GM23338 (cell line): ENCODE results near the gene ZDHHC20.

ENCODE experiments used
- CTCF ChIP-seq, 2 experiments: fragments of 200-600 bp in 1 of 2; sonication (generic) in 1 of 2; conservative IDR thresholded peaks; 2 replicates each; pipeline versions ENCODE4 v1.5.1 to v1.6.1; 2016 to 2017; ENCODE audit warnings: antibody characterized with exemption in 2 of 2, low read depth in 2 of 2, mild to moderate bottlenecking in 2 of 2, moderate library complexity in 1 of 2
- POLR2AphosphoS5 ChIP-seq: IDR thresholded peaks from 2 replicates; pipeline ENCODE4 v1.6.1; 2016; ENCODE audit warnings: antibody characterized with exemption, low read depth

GRCh38 chr13:21354721-21355120, 104.4 kb downstream of the ZDHHC20 start:
- TF ChIP-seq CTCF (conservative IDR thresholded peaks at IDR 0.05; ENCODE audit: low read depth in 2 of 2) (no peak), POLR2AphosphoS5 (no peak)
